ENCODE measurements around the gene WFDC8. TPM values are rescaled to one million over a fixed set of nuclear protein-coding genes. Genes with fewer than 3 reads are reported as not detected.

Gene WFDC8
- total RNA-seq, 1 experiment from 2014 or later: not detected

DNA sequence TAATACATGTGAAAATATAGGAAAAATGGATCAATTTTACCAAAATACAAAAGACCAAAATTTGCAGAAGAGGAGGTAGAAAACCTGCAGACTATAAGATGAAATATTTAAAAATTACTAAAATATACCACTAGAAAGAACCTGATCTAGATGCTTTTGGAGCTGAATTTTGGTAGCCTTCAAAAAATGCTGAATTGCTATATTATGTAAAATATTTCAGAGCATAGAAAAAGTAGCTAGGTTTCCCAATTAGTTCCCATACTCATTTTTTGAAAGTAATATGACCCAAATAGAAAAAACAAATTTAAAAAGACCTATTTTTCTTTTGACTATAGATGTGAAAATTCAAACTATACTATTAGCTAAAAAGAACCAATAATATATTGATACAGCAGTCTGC is 28.3 kb downstream of the WFDC8 start:
- TF ChIP-seq, protein P1, sequence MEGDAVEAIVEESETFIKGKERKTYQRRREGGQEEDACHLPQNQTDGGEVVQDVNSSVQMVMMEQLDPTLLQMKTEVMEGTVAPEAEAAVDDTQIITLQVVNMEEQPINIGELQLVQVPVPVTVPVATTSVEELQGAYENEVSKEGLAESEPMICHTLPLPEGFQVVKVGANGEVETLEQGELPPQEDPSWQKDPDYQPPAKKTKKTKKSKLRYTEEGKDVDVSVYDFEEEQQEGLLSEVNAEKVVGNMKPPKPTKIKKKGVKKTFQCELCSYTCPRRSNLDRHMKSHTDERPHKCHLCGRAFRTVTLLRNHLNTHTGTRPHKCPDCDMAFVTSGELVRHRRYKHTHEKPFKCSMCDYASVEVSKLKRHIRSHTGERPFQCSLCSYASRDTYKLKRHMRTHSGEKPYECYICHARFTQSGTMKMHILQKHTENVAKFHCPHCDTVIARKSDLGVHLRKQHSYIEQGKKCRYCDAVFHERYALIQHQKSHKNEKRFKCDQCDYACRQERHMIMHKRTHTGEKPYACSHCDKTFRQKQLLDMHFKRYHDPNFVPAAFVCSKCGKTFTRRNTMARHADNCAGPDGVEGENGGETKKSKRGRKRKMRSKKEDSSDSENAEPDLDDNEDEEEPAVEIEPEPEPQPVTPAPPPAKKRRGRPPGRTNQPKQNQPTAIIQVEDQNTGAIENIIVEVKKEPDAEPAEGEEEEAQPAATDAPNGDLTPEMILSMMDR (conservative IDR thresholded peaks at IDR 0.05; ENCODE audit: low read depth, low read length): no peak
- TF ChIP-seq EZH2phosphoT487 (IDR thresholded peaks at IDR 0.05; ENCODE audit: borderline replicate concordance, low read length) (no peak), EZH2 (IDR thresholded peaks at IDR 0.05; ENCODE audit: low read length, unreplicated experiment) (no peak)
- Histone ChIP-seq H3K4me3 (ENCODE audit: low read length) (no peak overlapping the region), H3K9me3 (ENCODE audit: low read length) (no peaks in the 10 kb centered on the region), H3K27ac (ENCODE audit: low read length) (no peak overlapping the region), H4K20me1 (ENCODE audit: low read length) (no peaks in the 10 kb centered on the region), H3K4me2 (ENCODE audit: low read length) (no peak overlapping the region), H3F3A (ENCODE audit: low read length, unreplicated experiment) (no peaks in the 10 kb centered on the region), H2AFZ (ENCODE audit: low read length) (no peak overlapping the region), H3K9ac (ENCODE audit: low read length) (no peak overlapping the region), H3K9me2 (replicated peaks; ENCODE audit: low read length) (no peaks in the 10 kb centered on the region), H3K79me2 (ENCODE audit: low read length) (no peaks in the 10 kb centered on the region), H3K27me3 (ENCODE audit: low read length) (peaks cover 34% of the 10 kb centered on the region), H3K36me3 (ENCODE audit: low read depth, low read length) (no peaks in the 10 kb centered on the region), H3K4me1 (ENCODE audit: insufficient read depth, low read length) (no peaks in the 10 kb centered on the region)
- no TSS peak for BruUV-seq (replicated peaks)
- intact Hi-C loops (cut with micrococcal nuclease): no loop called here
- ATAC-seq: no peak
- no peak for DNase-seq
- ChIA-PET POLR2A (ENCODE audit: unreplicated experiment) (no interaction called here), CTCF (no interaction called here)

DNA sequence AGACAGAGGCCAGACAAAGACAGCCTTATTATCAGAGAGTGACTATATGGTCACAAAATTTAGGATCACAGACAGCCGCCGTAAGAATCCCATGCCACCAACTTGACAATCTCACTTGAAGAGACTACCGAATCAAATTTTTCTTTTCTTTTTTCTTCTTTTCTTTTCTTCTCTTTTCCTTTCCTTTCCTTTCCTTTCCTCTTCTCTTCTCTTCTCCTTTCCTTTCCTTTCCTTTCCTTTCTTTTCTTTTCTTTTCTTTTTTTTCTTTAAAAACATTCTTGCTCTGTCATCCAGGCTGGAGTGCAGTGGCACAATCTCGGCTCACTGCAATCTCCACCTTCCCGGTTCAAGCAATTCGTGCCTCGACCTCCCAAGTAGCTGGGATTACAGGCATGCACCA is 30.7 kb downstream of the WFDC8 start:
- no peaks in the 10 kb centered on the region for H4K20me1 ChIP-seq (ENCODE audit: low read length)
- H3K4me2 ChIP-seq (ENCODE audit: low read length): no peak overlapping the region
- CTCF ChIA-PET: interaction anchor here (0.7 kb wide), 1 partner anchor 221 kb away, joined by 4 read pairs; no protein-coding TSS in a partner anchor
- H3K9me2 ChIP-seq (replicated peaks; ENCODE audit: low read length): no peaks in the 10 kb centered on the region
- intact Hi-C loops (cut with micrococcal nuclease): no loop called here
- no peak overlapping the region for H3K9ac ChIP-seq (ENCODE audit: low read length)
- DNase-seq (no peak), ATAC-seq (no peak)
- H3K36me3 ChIP-seq (ENCODE audit: low read depth, low read length): no peaks in the 10 kb centered on the region
- H3K27me3 ChIP-seq (ENCODE audit: low read length): peaks cover 27% of the 10 kb centered on the region
- no peaks in the 10 kb centered on the region for H3F3A ChIP-seq (ENCODE audit: low read length, unreplicated experiment)
- no peaks in the 10 kb centered on the region for H3K4me1 ChIP-seq (ENCODE audit: insufficient read depth, low read length)
- H3K27ac ChIP-seq (ENCODE audit: low read length): no peak overlapping the region
- H3K9me3 ChIP-seq (ENCODE audit: low read length): no peaks in the 10 kb centered on the region
- no peak for TF ChIP-seq EZH2phosphoT487 (IDR thresholded peaks at IDR 0.05; ENCODE audit: borderline replicate concordance, low read length)
- no peak for TF ChIP-seq EZH2 (IDR thresholded peaks at IDR 0.05; ENCODE audit: low read length, unreplicated experiment)
- TF ChIP-seq, protein P1 (conservative IDR thresholded peaks at IDR 0.05; ENCODE audit: low read depth, low read length): no peak
- POLR2A ChIA-PET (ENCODE audit: unreplicated experiment): no interaction called here
- no TSS peak for BruUV-seq (replicated peaks)
- H3K4me3 ChIP-seq (ENCODE audit: low read length): no peak overlapping the region
- no peaks in the 10 kb centered on the region for H3K79me2 ChIP-seq (ENCODE audit: low read length)
- no peak overlapping the region for H2AFZ ChIP-seq (ENCODE audit: low read length)

DNA sequence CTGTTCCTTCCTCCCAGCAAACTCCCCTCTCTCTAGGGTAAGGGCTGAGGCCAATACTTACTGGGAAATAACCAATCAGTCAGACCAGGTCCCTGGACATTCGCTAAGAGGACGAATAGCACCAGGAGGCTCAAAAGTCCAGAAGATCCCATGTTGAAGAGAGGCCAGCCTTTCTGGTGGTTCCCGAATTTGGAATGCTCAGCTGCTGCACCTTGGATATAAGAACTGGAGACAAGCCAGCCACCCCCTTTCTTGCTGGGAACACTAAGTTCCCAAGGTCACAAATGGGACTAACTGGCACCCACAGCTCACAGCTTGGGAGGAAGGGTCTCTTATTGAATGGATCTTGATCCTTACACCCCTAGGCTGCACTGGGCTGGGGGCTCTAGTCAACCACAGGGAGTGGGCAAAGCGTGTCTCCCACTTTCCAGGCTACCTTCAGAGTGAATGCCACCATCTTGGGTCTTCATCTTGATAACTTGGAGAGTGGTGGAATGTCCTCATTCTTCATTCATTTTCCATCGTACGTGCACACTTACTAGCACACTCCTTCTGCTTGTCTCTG is 31.8 kb downstream of the WFDC8 start, which contains the start of gene EPPIN:
Gene EPPIN (minus strand): TSS at position 196 of the 565 bp plus-strand sequence. CDS start 44 bp downstream, at position 152.
- ChIA-PET POLR2A (ENCODE audit: unreplicated experiment) (no interaction called here), CTCF (interaction anchor here (0.6 kb wide), 1 partner anchor 8 kb away, joined by 3 read pairs; the partner anchor contains the start of gene WFDC6)
- no peaks in the 10 kb centered on the region for H3K4me1 ChIP-seq (ENCODE audit: insufficient read depth, low read length)
- no peaks in the 10 kb centered on the region for H3K9me2 ChIP-seq (replicated peaks; ENCODE audit: low read length)
- no peaks in the 10 kb centered on the region for H3K79me2 ChIP-seq (ENCODE audit: low read length)
- H3K9me3 ChIP-seq (ENCODE audit: low read length): no peaks in the 10 kb centered on the region
- H4K20me1 ChIP-seq (ENCODE audit: low read length): no peaks in the 10 kb centered on the region
- intact Hi-C loops (cut with micrococcal nuclease): no loop called here
- H3K4me3 ChIP-seq (ENCODE audit: low read length): no peak within 1 kb of the TSS
- TF ChIP-seq EZH2phosphoT487 (IDR thresholded peaks at IDR 0.05; ENCODE audit: borderline replicate concordance, low read length) (no peak), EZH2 (IDR thresholded peaks at IDR 0.05; ENCODE audit: low read length, unreplicated experiment) (no peak)
- TF ChIP-seq, protein P1 (conservative IDR thresholded peaks at IDR 0.05; ENCODE audit: low read depth, low read length): no peak
- no peaks in the 10 kb centered on the region for H3K36me3 ChIP-seq (ENCODE audit: low read depth, low read length)
- H2AFZ ChIP-seq (ENCODE audit: low read length): no peak within 1 kb of the TSS
- no peak within 1 kb of the TSS for H3K27ac ChIP-seq (ENCODE audit: low read length)
- no peak within 1 kb of the TSS for H3K4me2 ChIP-seq (ENCODE audit: low read length)
- H3F3A ChIP-seq (ENCODE audit: low read length, unreplicated experiment): no peaks in the 10 kb centered on the region
- DNase-seq (no peak), ATAC-seq (no peak)
- peaks cover 37% of the 10 kb centered on the region for H3K27me3 ChIP-seq (ENCODE audit: low read length)
- no peak within 1 kb of the TSS for H3K9ac ChIP-seq (ENCODE audit: low read length)
- BruUV-seq (replicated peaks): no TSS peak
